GM12878 (cell line): ENCODE data around the gene FAM171A1.

Experiments used
- CTCF ChIP-seq, 3 experiments: IDR thresholded peaks in 2 of 3; conservative IDR thresholded peaks in 1 of 3; 2 replicates each; pipeline ENCODE4 v1.5.1; 2011; ENCODE audit warnings: low read depth in 3 of 3, low read length in 3 of 3, mild to moderate bottlenecking in 3 of 3, control low read depth in 2 of 3, moderate library complexity in 2 of 3, inconsistent platforms in 1 of 3, mixed read lengths in 1 of 3; ENCODE audit not compliant: control insufficient read depth in 2 of 3, insufficient read depth in 1 of 3; ENCODE audit errors: extremely low read depth in 1 of 3
- EP300 ChIP-seq, 2 experiments: fragments of 150-350 bp in 1 of 2; IDR thresholded peaks; 2 replicates each; pipeline ENCODE4 v1.6.1; 2011 to 2012; ENCODE audit warnings: low read depth in 2 of 2, low read length in 2 of 2, borderline replicate concordance in 1 of 2, improper control_type of control experiment in 1 of 2, inconsistent platforms in 1 of 2; ENCODE audit not compliant: control insufficient read depth in 1 of 2
- NBN ChIP-seq: fragments of 450-650 bp; IDR thresholded peaks from 2 replicates; pipeline ENCODE4 v1.6.1; 2016
- ZZZ3 ChIP-seq: IDR thresholded peaks from 2 replicates; pipeline ENCODE4 v1.6.1; 2011; ENCODE audit warnings: low read depth; ENCODE audit not compliant: control insufficient read depth, insufficient read length
- TF ChIP-seq, protein P1 (sequence below): fragments of 450-650 bp; IDR thresholded peaks from 2 replicates; pipeline ENCODE4 v1.6.1; 2017; ENCODE audit warnings: mild to moderate bottlenecking, moderate library complexity

- TF ChIP-seq NBN (no peak), CTCF (IDR thresholded peaks at IDR 0.05 in 2 of 3, conservative IDR thresholded peaks at IDR 0.05 in 1 of 3; ENCODE audit: control insufficient read depth in 2 of 3, extremely low read depth in 1 of 3, insufficient read depth in 1 of 3, low read depth in 3 of 3, low read length in 3 of 3) (no peak), EP300 (IDR thresholded peaks at IDR 0.05; ENCODE audit: borderline replicate concordance in 1 of 2, control insufficient read depth in 1 of 2, low read depth in 2 of 2, low read length in 2 of 2) (no peak), ZZZ3 (no peak)
- TF ChIP-seq, protein P1, sequence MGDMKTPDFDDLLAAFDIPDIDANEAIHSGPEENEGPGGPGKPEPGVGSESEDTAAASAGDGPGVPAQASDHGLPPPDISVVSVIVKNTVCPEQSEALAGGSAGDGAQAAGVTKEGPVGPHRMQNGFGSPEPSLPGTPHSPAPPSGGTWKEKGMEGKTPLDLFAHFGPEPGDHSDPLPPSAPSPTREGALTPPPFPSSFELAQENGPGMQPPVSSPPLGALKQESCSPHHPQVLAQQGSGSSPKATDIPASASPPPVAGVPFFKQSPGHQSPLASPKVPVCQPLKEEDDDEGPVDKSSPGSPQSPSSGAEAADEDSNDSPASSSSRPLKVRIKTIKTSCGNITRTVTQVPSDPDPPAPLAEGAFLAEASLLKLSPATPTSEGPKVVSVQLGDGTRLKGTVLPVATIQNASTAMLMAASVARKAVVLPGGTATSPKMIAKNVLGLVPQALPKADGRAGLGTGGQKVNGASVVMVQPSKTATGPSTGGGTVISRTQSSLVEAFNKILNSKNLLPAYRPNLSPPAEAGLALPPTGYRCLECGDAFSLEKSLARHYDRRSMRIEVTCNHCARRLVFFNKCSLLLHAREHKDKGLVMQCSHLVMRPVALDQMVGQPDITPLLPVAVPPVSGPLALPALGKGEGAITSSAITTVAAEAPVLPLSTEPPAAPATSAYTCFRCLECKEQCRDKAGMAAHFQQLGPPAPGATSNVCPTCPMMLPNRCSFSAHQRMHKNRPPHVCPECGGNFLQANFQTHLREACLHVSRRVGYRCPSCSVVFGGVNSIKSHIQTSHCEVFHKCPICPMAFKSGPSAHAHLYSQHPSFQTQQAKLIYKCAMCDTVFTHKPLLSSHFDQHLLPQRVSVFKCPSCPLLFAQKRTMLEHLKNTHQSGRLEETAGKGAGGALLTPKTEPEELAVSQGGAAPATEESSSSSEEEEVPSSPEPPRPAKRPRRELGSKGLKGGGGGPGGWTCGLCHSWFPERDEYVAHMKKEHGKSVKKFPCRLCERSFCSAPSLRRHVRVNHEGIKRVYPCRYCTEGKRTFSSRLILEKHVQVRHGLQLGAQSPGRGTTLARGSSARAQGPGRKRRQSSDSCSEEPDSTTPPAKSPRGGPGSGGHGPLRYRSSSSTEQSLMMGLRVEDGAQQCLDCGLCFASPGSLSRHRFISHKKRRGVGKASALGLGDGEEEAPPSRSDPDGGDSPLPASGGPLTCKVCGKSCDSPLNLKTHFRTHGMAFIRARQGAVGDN, result no peak
These were observed 74.4 kb downstream of the FAM171A1 start for GRCh38 chr10:15296701-15297100.
